Brain microvascular endothelial cell (primary cell): ENCODE data around the gene TBL1Y.
"Not testable (repeated sequence)": the region's sequence is repeated elsewhere in the genome, so short reads cannot be mapped to it uniquely, and the experiment has no call there.

Experiments used
- DNase-seq: peaks from one replicate; pipeline ENCODE4 v3.0.0-alpha.2; 2020
- H3K27ac ChIP-seq: fragments of 250-450 bp; sonication (Bioruptor Pico); 2 replicates; pipeline ENCODE4 v1.5.1; 2020; ENCODE audit warnings: mild to moderate bottlenecking, moderate library complexity
- H3K27me3 ChIP-seq: fragments of 250-450 bp; sonication (Bioruptor Pico); replicated peaks from 2 replicates; pipeline ENCODE4 v1.5.1; 2020; ENCODE audit warnings: mild to moderate bottlenecking
- H3K36me3 ChIP-seq: fragments of 250-450 bp; sonication (Bioruptor Pico); replicated peaks from 2 replicates; pipeline ENCODE4 v1.5.1; 2020; ENCODE audit warnings: mild to moderate bottlenecking
- H3K4me3 ChIP-seq: 2 replicates; pipeline ENCODE4 v1.5.1; 2011; ENCODE audit warnings: low read depth, mild to moderate bottlenecking, control low read depth, low read length, moderate library complexity
- CTCF ChIP-seq: IDR thresholded peaks from 2 replicates; pipeline ENCODE4 v1.5.1; 2011; ENCODE audit warnings: low read depth, mild to moderate bottlenecking, moderate library complexity, low read length, control low read depth, inconsistent platforms; ENCODE audit errors: missing control alignments
- in situ Hi-C: cut with HindIII; loops from 2 replicates; pipeline ENCODE4 v1.10.0; 2017; ENCODE audit warnings: low sequenced_read_pairs, low pct_ligation_motif_present

Gene TBL1Y

DNA sequence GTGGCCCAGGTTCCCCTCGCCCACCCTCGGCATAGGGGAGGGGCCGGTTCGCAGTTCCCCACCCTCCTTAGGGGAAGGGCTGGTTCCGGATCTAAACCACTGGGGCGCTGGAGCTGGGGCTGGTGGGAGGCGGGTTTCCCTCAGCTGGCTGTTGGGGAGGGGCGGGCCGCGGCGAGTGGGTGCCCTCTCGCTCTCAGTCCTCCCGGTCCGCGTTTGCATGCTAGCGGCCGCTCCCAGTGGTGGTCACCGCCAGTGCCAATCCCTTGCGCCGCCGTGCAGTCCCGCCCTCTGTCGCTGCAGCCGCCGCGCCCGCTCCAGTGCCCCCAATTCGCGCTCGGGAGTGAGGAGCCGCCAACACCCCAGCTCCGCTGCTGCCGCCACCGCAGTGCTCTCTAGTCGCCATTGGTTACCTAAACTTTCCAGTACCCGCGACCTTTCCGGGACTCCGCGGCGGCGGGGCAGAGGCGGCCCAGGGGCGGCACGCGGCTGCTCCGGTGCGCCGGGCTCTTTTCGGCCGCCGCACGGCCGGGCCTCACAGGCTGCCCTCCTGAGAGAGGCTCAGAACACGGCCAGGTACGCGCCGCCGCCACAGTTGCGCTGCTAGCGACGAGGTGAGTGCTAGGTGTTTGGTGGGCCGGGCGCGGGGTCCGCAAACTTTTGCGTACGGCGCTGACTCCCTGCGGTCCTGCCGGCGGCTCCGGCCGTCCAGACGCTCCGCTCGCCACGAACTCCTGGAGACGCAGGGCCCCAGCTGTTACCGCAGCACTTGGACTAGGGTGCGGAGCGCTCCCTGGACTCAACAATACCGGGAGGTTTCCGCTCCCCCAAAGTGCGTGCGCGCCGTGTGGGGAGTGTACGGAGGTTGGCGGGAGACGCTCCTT, at the start of gene TBL1Y:
Gene TBL1Y, plus strand, starts transcription at position 326 of the 881 bp plus-strand sequence. CDS start 114,388 bp downstream, outside the sequence.
- in situ Hi-C loops = no loop called here
- no peaks in the 10 kb centered on the region for H3K36me3 ChIP-seq
- no peak for DNase-seq
- no peak within 1 kb of the TSS for H3K4me3 ChIP-seq
- no peak within 1 kb of the TSS for H3K27ac ChIP-seq
- no peaks in the 10 kb centered on the region for H3K27me3 ChIP-seq
- TF ChIP-seq CTCF = no peak

GRCh38 chrY:6894496-6894895, 16.0 kb upstream of the TBL1Y start:
- H3K36me3 ChIP-seq = no peaks in the 10 kb centered on the region
- TF ChIP-seq CTCF = no peak

DNA sequence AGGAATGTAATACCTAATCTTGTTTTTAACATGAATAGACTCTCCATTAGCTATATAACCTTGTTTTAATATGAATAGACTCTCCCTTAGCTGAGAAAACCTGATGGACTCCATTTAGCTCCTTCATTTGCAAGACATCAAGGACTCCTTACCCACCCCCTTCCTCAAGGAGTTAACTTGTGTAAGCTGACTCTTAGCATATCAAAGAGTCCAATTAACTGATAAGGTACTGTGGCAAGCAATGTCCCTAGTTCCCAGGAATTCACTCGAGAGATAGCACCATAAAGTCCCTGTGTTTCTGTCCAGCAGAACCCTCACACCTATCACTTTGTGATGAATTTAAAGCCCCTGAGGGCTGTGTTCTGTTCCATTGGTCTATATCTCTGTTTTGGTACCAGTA, 15.3 kb upstream of the TBL1Y start:
- Histone ChIP-seq H3K27ac (no peak overlapping the region), H3K4me3 (no peak overlapping the region), H3K27me3 (no peaks in the 10 kb centered on the region), H3K36me3 (no peaks in the 10 kb centered on the region)
- in situ Hi-C loops = no loop called here
- no peak for DNase-seq
- no peak for TF ChIP-seq CTCF

More at GRCh38 chrY:6894496-6894895, 16.0 kb upstream of the TBL1Y start:
- no peak overlapping the region for H3K27ac ChIP-seq
- H3K4me3 ChIP-seq = no peak overlapping the region
- in situ Hi-C loops = no loop called here
- no peaks in the 10 kb centered on the region for H3K27me3 ChIP-seq
- DNase-seq = no peak

DNA sequence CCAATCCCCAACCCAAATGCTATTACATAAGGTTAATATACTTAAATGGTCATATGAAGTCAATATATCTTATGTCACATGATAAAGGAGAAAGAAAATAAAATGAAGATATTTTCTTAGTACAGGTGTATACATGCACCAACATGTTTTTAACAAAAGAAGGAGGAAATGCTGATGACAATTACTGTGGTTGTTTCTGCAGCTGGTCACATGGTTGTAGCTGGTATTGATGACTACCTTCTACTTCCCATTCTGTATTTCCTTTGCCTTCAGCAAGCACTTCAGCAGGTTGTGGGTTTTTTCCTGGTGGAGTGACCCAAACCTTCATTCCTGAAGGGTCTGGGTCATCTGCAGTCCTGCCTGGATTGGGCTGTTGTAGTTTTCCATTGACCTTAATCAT, 8.4 kb upstream of the TBL1Y start:
- in situ Hi-C loops, H3K36me3 ChIP-seq, H3K27me3 ChIP-seq, H3K4me3 ChIP-seq, H3K27ac ChIP-seq, DNase-seq: not testable (repeated sequence)

DNA sequence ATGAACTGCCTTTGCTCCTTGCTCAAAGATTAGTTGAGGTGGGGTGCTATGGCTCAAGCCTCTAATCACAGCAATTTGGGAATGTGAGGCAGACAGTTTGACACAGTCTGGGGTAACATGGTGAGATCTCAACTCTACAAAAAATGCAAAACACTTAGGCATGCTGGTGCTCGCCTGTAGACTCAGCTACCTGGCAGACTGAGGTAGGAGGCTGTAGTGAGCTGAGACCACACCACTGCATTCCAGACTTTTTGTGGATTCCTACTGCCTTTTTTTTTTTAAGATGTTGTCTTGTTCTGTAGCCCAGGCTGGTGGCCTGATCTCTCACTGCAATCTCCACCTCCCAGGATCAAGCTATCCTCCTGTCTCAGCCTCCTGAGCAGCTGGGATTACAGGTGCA, 2.9 kb upstream of the TBL1Y start:
- no peak for DNase-seq
- in situ Hi-C loops = no loop called here
- Histone ChIP-seq H3K4me3 (no peak overlapping the region), H3K27me3 (no peaks in the 10 kb centered on the region), H3K36me3 (no peaks in the 10 kb centered on the region), H3K27ac (no peak overlapping the region)
- TF ChIP-seq CTCF = no peak

- H3K27ac ChIP-seq, H3K36me3 ChIP-seq, DNase-seq, H3K4me3 ChIP-seq, in situ Hi-C loops, H3K27me3 ChIP-seq: not testable (repeated sequence)
Measured at GRCh38 chrY:6908021-6908420, 2.5 kb upstream of the TBL1Y start.

GRCh38 chrY:6909118-6909521, 1.4 kb upstream of the TBL1Y start:
- no peak for TF ChIP-seq CTCF
- H3K36me3 ChIP-seq = no peaks in the 10 kb centered on the region
- no peak for DNase-seq
- in situ Hi-C loops = no loop called here
- no peaks in the 10 kb centered on the region for H3K27me3 ChIP-seq
- no peak overlapping the region for H3K4me3 ChIP-seq
- H3K27ac ChIP-seq = no peak overlapping the region
